Activated T-cell treated with anti-CD3 and anti-CD28 coated beads for 4 hours (primary cell): ENCODE results near the gene PFDN1.

Source experiments
- DNase-seq: peaks from one replicate; pipeline ENCODE4 v3.0.0-alpha.2; 2020

PFDN1 gene

DNA sequence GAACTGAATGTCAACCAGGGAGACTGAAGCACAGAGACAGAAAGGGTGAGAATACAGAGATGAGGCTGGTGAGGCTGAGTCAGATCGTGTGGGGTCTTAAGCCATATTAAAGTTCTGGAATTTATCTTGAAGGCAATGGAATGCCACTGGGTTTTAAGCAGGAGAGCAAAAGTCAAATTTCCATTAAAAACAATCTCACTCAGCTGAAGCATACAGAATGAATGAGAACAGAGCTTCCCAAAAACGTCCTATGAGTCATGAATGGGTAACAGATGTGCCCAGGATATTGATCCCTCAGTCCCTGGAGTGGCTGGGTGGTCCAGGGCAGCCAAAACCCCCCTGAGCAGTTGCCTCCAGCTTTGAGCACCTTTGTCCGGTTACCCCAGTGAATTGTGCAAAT is 44.9 kb downstream of the PFDN1 start:
- DNase-seq: no peak

GRCh38 chr5:140256726-140257125 is 46.2 kb downstream of the PFDN1 start:
- no peak for DNase-seq

- no peak for DNase-seq
Measured at GRCh38 chr5:140255460-140256157, 47.3 kb downstream of the PFDN1 start.

GRCh38 chr5:140253985-140254384 is 48.9 kb downstream of the PFDN1 start:
- no peak for DNase-seq

DNA sequence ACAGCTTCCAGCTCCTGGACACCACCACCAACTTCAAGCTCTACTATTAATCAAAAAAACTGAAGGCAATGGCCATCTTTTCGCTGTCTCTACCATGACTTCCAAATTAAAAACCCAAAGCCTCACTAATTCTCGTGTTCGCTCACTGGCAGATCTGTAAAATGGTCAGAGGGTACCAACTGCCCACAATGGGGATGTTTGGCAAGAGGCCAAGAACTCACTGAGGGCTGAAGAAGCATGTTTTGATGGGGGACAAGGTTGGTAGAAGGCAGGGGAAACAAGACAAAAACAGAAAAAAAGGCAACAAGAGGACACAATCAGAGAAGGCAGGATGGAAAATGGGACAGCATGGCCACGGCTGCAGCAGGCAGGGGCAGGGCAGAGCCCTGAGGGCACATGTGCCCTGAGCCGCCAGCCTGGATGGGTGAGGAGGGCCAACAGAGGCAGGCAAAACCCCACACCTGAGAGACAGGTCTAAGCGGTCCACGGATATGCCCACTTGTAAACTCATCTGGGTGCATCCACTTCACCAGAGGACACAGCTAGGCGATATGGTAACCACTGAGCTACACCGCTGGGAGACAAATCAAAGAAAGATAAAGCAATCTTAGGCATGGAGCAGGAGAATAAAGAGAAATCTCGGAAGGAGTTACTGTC is 50.3 kb downstream of the PFDN1 start:
- no peak for DNase-seq

DNA sequence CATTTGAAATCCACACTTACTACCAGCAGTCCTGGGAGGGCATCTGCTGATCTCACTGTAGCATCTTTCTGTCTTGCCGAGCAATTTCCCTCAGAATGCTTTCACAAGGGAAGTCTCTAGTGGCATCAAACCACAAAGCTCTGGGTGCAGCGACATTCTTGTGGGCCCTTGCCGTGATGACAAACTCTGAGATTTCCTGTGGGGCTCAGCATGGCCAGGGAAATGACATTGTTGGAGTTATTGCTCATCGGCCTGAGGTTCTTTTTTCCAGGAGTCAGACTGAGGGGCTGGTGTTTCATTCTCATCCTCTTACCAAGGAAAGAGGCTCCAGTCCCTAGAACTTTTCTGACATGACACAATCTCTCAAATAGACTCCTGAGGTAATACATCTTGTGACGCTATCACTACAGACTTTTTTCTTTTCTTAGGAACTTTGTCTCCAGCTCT is 51.4 kb downstream of the PFDN1 start:
- peak; percentile 17 for DNase-seq

DNA sequence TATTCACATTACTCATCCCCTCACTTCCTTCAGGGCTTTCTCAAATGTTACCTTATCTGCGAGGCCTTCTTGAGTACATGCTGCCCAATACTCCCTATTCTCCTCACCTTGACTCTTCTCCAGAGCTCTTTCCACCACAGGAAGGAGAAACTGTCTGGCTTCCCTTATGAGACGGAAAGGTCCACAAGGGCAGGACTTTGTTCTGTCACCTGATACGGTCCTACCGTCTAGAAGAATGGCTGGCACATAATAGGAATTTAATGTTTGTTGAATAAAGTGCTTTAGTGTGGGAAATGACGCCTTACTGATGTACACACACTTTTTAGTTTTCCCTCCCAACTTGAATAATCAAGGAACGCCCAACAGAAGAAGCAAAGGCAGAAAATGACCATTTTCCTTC is 52.5 kb downstream of the PFDN1 start:
- DNase-seq: no peak

DNA sequence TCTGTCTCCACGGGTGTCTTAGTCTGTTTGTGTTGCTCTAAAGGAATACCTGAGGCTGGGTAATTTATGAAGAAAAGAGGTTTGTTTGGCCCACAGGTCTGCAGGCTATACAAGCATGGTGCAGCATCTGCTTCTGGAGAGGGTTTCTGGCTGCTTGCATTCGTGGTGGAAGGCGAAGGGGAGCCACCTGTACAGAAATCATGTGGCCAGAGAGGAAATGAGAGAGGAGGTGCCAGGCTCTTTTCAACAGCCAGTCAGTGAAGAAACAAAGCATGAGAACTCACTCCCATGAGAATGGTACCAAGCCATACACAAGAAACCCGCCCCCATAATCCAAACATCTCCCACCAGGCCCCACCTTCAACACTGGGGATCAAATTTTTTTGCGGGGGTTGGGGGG is 53.4 kb downstream of the PFDN1 start:
- DNase-seq: no peak

DNA sequence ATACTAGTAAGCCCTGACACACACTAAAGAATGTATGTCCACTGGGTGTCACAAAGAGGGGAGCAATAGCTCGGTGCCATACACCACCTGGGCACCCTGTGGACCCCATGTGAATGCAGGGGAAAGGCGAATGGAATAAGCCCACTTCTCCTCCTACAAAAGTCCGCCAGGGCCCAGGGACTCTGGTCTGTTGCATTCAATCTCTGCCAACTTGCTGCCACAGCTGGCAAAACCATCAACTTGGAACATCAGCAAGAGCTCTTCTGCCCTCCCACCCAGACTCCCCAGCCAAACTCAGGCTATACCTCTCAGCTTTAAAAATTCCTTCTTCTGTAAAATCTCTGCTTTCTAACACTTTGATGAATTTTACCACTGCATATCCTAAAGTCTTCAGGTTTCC is 54.5 kb downstream of the PFDN1 start:
- DNase-seq: no peak

- no peak for DNase-seq
Measured at GRCh38 chr5:140246378-140247122, 56.4 kb downstream of the PFDN1 start.

GRCh38 chr5:140245926-140246325 is 57.0 kb downstream of the PFDN1 start:
- no peak for DNase-seq

- no peak for DNase-seq
Measured at GRCh38 chr5:140245341-140245740, 57.6 kb downstream of the PFDN1 start.

GRCh38 chr5:140244525-140245025 is 58.3 kb downstream of the PFDN1 start:
- DNase-seq: peak; percentile 63

- DNase-seq: no peak
Measured at GRCh38 chr5:140243706-140244250, 59.1 kb downstream of the PFDN1 start.

DNA sequence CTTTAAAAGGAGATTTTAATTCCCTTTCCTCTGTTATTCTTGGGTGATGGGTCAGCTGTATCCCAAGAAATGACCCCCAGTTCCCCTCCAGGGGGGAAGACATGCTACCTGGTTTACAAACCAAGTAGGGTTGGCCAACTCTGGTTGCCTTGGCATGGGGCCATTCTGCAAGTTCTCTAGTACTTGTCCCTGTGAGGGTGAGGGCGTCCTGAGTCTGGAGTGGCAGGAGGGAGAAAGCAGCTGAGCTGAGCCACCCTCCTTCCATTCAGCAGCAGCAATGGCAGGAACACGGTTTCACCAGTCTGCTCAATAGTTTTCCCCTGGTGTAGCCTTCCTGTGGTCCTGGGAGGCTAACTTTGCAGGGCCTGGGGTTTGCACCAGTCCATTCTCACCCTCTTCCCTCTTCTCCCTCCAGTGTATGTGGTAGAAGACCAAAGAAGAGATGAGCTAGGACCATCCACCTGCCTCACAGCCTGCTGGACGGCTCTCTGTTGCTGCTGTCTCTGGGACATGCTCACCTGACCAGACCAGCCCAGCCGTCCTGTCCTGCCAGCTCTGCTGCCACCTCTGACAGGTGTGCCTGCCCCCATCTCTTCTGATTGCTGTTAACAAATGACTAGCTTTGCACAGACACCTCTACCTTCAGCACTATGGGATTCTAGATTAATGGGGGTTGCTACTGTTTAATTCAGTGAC is 59.9 kb downstream of the PFDN1 start:
- DNase-seq: no peak

DNA sequence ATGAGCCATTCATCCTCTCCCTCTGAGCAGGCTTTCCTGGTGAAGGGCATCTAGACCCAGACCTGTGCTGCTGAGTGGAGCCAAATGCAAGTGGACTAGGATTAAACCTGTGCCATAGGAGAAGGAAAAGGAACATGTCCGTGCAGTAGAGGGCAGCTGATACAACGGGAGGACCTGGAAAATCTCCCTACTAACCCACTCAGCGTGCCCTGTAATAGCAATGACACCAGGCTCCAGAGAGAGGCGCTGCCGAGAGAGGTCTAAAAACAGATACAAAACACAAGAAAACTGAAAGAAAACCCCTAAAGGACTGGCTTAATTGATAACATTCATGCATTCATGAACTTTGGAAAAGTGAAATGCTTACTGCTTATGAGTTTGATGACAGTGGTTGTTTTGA is 60.8 kb downstream of the PFDN1 start:
- no peak for DNase-seq

DNA sequence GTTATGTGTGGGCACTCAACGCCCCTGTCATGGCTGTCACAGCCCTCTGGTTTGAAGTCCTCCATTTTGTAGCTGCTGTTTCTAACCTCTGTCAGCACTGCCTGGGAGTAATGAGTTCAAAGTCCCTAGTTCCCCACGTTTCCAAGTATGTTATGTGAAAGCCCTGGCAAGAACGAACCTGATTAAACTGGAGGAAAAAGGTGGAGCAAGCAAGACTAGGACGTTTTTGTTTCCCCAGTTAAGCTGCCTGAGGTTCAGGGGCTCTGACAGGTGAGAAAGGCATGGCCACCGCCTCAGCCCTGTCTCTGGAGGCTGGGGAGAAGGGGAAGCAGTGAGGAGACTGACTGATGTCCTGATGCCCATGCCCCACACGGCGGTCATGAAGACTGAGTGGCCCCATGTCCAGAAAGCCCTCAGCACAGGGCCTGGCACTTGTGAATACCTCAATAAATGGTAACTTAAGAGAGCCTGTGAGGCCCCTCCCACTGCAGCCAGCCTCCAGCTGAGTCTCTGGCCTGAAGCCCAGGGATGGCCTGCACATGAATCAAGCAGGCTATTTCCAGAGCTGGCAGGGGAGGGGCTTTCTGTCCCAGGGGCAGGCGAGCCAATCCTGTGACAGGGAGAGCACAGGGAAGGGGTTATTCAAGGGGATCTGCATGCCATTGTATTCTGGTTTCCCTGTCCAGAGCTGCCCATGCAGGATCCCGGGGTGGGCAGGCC is 61.8 kb downstream of the PFDN1 start:
- no peak for DNase-seq

GRCh38 chr5:140239939-140240700 is 62.8 kb downstream of the PFDN1 start:
- DNase-seq: peak; percentile 44

GRCh38 chr5:140239461-140239860 is 63.4 kb downstream of the PFDN1 start:
- DNase-seq: no peak

- no peak for DNase-seq
Measured at GRCh38 chr5:140238756-140239155, 64.1 kb downstream of the PFDN1 start.

DNA sequence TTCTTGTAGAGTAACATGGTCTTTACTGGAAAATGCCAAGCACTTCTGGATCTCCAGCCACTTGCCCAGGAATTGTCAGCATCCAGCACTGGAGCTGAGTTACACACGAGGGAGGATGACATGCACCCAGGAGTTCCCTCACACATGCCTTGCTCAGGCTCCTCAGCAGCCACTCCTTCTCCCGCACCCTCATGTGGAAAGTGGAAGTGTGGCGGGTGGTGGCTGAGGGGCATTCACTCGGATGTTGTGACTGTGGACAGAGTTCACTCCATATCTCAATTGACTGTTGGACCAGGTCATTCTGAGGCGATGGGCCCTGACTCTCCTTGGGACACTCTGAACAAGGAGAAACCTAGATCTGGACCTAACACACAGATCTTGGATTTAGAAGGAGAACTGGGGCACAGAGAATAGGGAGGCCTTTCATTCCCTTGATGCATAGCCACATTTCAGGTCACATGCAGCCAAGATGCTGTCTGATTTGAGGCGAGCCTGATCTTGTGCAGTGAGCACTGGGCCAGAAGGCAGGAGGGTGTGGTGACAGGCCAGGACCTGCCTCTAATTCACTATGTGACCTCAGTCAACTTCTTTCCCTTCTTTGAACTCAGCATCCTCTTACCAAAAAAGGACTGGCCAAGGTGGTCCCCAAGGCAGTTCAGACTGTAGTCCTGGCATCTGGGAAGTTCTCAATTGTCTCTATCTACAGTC is 65.9 kb downstream of the PFDN1 start:
- DNase-seq: no peak
